GM20000 (cell line): ENCODE measurements around the gene LEUTX.

Source experiments
- DNase-seq: peaks from one replicate; pipeline ENCODE4 v3.0.0; 2012; ENCODE audit warnings: low spot score
- TF ChIP-seq, protein P1 (sequence below): IDR thresholded peaks from 2 replicates; pipeline ENCODE4 v1.5.1; 2012; ENCODE audit warnings: mild to moderate bottlenecking, control low read depth; ENCODE audit errors: extremely low read depth, missing control alignments

LEUTX gene

DNA sequence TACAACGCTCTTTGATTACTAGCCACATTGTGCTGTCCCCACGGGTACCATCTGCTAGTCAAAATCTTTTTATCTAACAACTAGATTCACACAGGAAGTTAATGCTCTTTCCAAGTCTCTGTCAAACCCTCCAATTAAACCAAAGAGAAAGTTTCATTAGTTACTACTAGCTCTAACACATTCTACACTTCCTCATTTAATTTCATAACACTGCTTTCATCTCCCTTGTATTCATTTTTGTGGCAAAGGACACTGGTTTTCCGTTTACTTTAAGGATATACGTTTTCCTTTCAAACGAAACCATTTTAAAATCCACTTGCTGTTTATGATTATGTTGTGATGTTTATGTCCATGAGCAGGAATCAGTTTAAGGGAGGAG lies 50.0 kb downstream of the LEUTX start:
- TF ChIP-seq, protein P1, sequence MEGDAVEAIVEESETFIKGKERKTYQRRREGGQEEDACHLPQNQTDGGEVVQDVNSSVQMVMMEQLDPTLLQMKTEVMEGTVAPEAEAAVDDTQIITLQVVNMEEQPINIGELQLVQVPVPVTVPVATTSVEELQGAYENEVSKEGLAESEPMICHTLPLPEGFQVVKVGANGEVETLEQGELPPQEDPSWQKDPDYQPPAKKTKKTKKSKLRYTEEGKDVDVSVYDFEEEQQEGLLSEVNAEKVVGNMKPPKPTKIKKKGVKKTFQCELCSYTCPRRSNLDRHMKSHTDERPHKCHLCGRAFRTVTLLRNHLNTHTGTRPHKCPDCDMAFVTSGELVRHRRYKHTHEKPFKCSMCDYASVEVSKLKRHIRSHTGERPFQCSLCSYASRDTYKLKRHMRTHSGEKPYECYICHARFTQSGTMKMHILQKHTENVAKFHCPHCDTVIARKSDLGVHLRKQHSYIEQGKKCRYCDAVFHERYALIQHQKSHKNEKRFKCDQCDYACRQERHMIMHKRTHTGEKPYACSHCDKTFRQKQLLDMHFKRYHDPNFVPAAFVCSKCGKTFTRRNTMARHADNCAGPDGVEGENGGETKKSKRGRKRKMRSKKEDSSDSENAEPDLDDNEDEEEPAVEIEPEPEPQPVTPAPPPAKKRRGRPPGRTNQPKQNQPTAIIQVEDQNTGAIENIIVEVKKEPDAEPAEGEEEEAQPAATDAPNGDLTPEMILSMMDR, result no peak
- DNase-seq, result no peak

DNA sequence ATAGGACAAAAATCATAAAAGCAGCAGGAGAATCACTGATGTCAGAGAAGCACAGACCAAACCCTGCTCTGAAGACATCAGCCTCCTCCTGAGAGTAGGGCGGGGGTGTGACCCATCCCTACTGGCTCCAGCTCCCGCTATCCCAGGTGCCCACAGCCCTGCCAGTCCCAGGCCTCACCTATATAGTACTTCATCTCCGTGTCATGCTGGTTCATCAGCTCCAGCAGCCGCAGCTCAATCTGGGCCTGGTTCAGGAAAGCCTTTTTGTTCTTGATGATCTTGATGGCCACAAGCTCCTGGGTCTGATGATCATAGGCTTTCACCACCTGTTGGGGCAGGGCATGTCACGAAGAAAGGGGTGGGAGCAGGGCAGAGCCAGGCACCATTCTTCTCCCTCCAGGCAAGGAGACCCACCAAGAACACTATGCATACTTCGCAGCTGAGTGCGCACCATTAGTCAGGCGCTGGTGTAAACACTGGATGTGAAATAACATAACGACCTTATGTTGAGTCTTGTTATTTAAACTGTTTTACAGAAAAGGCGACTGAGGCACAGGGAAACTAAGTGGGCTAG lies 51.1 kb downstream of the LEUTX start:
- no peak for DNase-seq
- TF ChIP-seq, protein P1, result no peak

DNA sequence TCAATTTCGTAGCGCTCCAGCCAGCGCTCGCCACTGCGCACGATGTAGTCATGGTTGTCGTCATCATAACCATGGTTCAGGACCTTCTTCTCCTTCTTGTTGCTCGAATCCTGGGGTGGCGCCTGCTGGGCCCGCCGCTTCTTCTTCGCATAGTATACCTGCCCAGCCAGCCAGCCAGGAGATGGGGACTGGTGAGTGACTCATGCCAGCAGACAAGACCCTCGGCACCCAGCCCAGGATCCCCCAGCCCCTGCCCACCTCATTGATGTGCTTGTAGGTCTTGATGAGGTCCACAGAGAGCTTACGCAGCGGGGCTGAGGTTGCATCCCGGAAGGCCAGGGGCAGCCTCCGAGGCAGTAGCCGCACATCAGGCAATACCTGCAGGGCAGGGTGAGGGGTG lies 51.8 kb downstream of the LEUTX start:
- TF ChIP-seq, protein P1, result no peak
- no peak for DNase-seq

DNA sequence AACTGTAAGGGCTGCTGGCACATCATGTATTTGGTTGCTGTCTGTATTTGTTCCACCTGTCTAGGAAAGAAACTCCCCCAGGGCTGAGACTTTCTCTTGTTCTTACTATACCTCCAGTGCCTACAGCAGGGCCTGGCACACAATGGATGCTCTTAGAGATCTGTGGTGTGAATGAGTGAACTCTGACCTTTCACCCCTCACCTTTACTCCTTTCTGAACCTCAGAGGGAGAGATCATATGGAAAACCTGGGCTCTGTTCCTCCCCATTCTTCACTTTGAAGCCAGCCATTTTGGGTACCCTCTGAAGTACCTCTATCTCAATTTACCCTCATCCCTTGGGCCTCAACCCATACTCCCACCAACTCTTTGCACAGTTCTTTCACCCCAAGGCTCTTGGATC lies 52.2 kb downstream of the LEUTX start:
- TF ChIP-seq, protein P1, result no peak
- DNase-seq, result no peak

DNA sequence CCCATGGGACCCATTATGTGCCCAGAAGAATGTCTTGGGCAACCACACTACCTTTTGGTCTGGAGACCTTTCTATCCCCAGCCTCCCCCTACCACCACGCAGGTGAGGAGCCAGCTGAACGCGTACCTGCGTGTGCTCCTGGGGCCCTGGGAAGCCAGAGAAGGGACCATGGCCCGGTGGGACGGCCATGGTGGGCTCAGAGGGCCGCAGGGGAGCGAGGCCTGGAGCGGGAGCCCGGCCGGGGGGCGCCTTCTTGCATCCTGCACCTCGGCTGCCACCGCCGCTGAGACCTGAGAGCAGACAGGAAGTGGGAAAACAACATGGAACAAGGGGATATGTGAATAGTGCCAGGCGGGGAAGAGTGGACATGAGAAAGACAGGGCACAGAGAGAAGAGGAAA lies 53.0 kb downstream of the LEUTX start:
- no peak for DNase-seq
- TF ChIP-seq, protein P1, result no peak

DNA sequence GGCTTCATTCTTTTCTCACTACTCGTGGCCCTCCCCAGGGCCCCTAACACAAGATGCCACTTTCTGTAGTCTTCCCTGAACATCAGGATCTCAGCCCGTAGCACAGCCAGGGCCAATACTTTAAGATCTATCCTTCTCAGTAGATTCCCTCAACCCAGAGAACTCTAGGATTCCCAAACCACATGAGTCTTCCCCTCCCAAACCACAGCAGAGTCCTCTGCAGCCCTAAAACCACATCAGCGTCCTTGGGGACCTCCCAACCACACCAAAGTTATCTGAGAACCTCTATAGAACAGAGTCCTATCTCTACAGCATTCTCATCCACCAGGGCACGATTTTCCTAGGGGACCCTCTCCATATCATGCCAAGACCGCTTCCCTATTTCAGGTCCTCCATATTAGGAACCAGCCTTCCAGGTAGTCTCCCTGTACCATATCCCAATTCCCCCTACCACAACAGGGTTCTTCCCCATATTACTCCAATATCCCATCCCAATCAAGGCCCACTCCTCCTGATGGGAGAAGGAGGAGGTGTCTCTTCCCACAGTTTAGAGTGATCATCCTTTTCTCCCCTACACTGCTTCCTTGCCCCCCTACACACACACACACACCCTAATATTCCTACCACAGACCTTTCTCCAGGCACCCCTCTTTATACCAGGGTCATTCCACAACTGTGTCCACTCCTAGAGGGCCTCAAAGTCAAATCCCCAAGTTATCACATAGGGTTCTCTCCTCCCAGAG lies 53.9 kb downstream of the LEUTX start:
- no peak for DNase-seq
- TF ChIP-seq, protein P1, result no peak

DNA sequence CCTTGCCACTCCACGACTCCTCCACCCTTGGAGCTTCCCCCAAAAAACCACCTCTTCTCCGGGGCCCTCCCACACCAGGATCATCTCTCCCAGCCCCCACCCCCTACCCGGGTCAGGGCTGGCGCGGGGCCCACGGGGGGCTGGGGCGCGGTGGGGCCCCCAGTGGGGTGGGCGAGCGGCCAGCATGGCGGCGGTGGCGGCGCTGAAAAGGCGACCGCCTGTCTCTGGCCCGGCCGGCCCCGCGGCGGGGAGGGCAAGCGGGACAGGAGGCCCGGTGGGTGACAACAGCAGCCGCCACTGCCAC lies 54.5 kb downstream of the LEUTX start:
- DNase-seq, result no peak
- TF ChIP-seq, protein P1, result no peak
